Neural crest cell (in vitro differentiated cells): ENCODE measurements around the gene OR6C65. TPM values are rescaled to one million over a fixed set of nuclear protein-coding genes. Genes with fewer than 3 reads are reported as not detected.

Experiments used
- DNase-seq: peaks from one replicate; pipeline ENCODE4 v3.0.0; 2021; ENCODE audit warnings: low read depth, mixed read lengths, low spot score
- H3K27ac Mint-ChIP-seq: one replicate; pipeline ENCODE4 v1.8.0; 2021; ENCODE audit warnings: mild to moderate bottlenecking, mixed read lengths; ENCODE audit not compliant: unreplicated experiment
- H3K27me3 Mint-ChIP-seq: 2 replicates; pipeline ENCODE4 v1.8.0; 2021; ENCODE audit warnings: low read depth, mild to moderate bottlenecking, mixed read lengths
- H3K36me3 Mint-ChIP-seq: 2 replicates; pipeline ENCODE4 v1.8.0; 2021; ENCODE audit warnings: low read depth, mild to moderate bottlenecking, mixed read lengths
- H3K4me1 Mint-ChIP-seq: 2 replicates; pipeline ENCODE4 v1.8.0; 2021; ENCODE audit warnings: mixed read lengths
- H3K4me3 Mint-ChIP-seq: one replicate; pipeline ENCODE4 v1.8.0; 2021; ENCODE audit warnings: mild to moderate bottlenecking, mixed read lengths
- H3K9me3 Mint-ChIP-seq: 2 replicates; pipeline ENCODE4 v1.8.0; 2021; ENCODE audit warnings: mixed read lengths
- total RNA-seq: library from RNA; stranded (reverse); gene quantifications from 2 replicates; pipeline ENCODE4 v1.2.1, GENCODE V29; 2021
- TF ChIP-seq, protein P1 (sequence below): fragments of 200-600 bp; sonication (generic); conservative IDR thresholded peaks from 2 replicates; pipeline ENCODE4 v1.5.0; 2021; ENCODE audit warnings: antibody characterized with exemption, mild to moderate bottlenecking

The OR6C65 gene
- total RNA-seq, 1 donor from 2014 or later = not detected

DNA sequence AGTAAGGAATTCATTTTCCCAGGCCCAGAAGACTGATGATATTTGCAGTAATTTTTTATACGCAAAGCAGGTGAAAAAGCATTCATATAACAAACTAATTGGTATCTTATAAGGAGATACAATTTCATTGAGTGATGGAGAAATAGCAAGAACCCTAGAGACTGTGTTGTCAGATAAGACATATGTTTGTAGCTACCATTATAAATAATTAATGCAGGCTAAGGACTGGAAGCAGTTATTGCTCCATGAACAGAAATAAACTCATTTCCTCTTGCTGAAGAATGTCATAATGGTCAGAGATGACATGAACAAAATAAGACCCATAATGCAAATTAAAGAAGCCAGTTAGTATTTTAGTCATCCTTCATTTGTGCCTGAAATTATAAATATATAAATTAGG is 45.0 kb downstream of the OR6C65 start:
- Mint-ChIP-seq H3K36me3 (no peaks in the 10 kb centered on the region), H3K4me3 (no peak overlapping the region), H3K4me1 (no peaks in the 10 kb centered on the region), H3K9me3 (peaks cover 5% of the 10 kb centered on the region), H3K27me3 (no peaks in the 10 kb centered on the region), H3K27ac (no peak overlapping the region)
- DNase-seq = no peak
- TF ChIP-seq, protein P1, sequence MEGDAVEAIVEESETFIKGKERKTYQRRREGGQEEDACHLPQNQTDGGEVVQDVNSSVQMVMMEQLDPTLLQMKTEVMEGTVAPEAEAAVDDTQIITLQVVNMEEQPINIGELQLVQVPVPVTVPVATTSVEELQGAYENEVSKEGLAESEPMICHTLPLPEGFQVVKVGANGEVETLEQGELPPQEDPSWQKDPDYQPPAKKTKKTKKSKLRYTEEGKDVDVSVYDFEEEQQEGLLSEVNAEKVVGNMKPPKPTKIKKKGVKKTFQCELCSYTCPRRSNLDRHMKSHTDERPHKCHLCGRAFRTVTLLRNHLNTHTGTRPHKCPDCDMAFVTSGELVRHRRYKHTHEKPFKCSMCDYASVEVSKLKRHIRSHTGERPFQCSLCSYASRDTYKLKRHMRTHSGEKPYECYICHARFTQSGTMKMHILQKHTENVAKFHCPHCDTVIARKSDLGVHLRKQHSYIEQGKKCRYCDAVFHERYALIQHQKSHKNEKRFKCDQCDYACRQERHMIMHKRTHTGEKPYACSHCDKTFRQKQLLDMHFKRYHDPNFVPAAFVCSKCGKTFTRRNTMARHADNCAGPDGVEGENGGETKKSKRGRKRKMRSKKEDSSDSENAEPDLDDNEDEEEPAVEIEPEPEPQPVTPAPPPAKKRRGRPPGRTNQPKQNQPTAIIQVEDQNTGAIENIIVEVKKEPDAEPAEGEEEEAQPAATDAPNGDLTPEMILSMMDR = no peak

DNA sequence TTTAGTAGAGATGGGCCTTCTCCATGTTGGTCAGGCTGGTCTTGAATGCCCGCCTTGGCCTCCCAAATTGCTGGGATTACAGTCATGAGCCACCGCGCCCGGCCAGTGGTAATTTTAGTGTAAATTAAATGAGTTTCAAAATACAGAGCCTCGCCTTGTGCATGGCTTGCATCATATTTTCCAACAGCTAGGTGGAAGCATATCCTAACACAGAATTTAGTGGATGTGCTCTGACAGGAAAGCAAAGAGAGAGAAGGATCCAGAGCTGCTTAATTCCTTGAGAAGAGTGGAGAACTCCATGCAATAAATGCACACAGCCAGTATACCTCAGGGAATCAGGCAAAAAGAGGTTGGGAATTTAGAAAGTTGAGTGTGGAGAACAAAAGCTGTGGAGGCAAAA is 46.0 kb downstream of the OR6C65 start:
- no peaks in the 10 kb centered on the region for H3K36me3 Mint-ChIP-seq
- no peak overlapping the region for H3K4me3 Mint-ChIP-seq
- no peak overlapping the region for H3K27ac Mint-ChIP-seq
- no peaks in the 10 kb centered on the region for H3K27me3 Mint-ChIP-seq
- TF ChIP-seq, protein P1 = peak; percentile 12
- DNase-seq = no peak
- peaks cover 4% of the 10 kb centered on the region for H3K9me3 Mint-ChIP-seq
- H3K4me1 Mint-ChIP-seq = no peaks in the 10 kb centered on the region

DNA sequence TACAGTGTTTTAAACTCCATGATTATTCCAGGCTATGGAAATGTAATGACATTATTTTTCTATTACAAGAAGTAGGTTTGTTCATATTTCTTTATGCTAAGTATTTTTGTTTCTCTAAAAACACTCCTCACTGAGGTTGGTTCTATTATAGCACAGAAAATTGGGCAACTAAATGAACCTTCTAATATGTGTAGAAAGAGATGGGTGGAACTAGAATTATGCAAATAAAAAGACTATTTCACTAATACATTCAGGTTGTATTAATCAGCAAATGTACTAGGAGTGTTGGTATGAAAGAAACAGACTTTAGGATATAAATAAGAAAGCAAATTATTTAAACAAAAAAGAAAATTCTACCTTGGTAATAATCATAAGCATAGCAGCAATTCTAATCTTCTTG is 48.5 kb downstream of the OR6C65 start:
- no peak overlapping the region for H3K27ac Mint-ChIP-seq

More for the DNA sequence above, 48.5 kb downstream of the OR6C65 start:
- TF ChIP-seq, protein P1 = no peak
- Mint-ChIP-seq H3K4me1 (no peaks in the 10 kb centered on the region), H3K4me3 (no peak overlapping the region), H3K9me3 (no peaks in the 10 kb centered on the region), H3K27me3 (no peaks in the 10 kb centered on the region), H3K36me3 (no peaks in the 10 kb centered on the region)
- DNase-seq = no peak

Other genes with a start within 250 kb of the OR6C65 start
- gene OR10A7, start 179.5 kb upstream of the OR6C65 start, total RNA-seq = not detected in 2 replicates
- not detected in 2 replicates for gene OR6C74, start 155.9 kb upstream of the OR6C65 start, total RNA-seq
- gene OR6C6, start 104.0 kb upstream of the OR6C65 start, total RNA-seq = not detected in 2 replicates
- not detected in 2 replicates for gene OR6C1, start 86.2 kb upstream of the OR6C65 start, total RNA-seq
- gene OR6C3, start 69.8 kb upstream of the OR6C65 start, total RNA-seq = not detected in 2 replicates
- not detected in 2 replicates for gene OR6C75, start 37.6 kb upstream of the OR6C65 start, total RNA-seq
- gene OR6C76, start 25.7 kb downstream of the OR6C65 start, total RNA-seq = not detected in 2 replicates
- gene OR6C2, start 43.5 kb downstream of the OR6C65 start, total RNA-seq = not detected in 2 replicates
- not detected in 2 replicates for gene OR6C70, start 69.6 kb downstream of the OR6C65 start, total RNA-seq
- gene OR6C68, start 91.8 kb downstream of the OR6C65 start, total RNA-seq = not detected in 2 replicates
- not detected in 2 replicates for gene OR6C4, start 149.1 kb downstream of the OR6C65 start, total RNA-seq
- gene OR2AP1, start 171.9 kb downstream of the OR6C65 start, total RNA-seq = not detected in 2 replicates
- gene OR10P1, start 236.4 kb downstream of the OR6C65 start, total RNA-seq = not detected in 2 replicates